ENCODE measurements around the gene GNRH2.
"Not testable (repeated sequence)": the region's sequence is repeated elsewhere in the genome, so short reads cannot be mapped to it uniquely, and the experiment has no call there.

Gene GNRH2

DNA sequence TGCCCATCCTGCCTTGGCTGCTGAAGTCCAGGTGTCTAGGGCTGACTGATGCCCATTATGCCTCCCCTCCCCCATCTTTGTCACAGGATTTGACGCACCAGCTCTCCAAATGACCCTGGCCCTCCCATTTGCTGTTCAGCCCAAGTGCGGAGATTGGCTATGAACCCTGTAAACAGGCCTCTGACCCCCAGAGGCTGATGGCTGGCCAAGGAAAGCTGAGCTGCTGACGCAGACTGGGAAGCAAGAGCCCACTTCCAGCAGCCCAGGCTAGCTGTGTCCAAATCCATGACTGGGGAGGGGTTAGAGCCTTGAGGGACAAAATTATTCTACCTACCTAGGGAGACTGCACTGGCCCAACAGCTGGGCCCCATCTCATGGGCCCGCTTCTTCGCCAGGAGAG lies 797 bp upstream of the GNRH2 start:
- no peak for DNase-seq (ENCODE audit: low read depth)

DNA sequence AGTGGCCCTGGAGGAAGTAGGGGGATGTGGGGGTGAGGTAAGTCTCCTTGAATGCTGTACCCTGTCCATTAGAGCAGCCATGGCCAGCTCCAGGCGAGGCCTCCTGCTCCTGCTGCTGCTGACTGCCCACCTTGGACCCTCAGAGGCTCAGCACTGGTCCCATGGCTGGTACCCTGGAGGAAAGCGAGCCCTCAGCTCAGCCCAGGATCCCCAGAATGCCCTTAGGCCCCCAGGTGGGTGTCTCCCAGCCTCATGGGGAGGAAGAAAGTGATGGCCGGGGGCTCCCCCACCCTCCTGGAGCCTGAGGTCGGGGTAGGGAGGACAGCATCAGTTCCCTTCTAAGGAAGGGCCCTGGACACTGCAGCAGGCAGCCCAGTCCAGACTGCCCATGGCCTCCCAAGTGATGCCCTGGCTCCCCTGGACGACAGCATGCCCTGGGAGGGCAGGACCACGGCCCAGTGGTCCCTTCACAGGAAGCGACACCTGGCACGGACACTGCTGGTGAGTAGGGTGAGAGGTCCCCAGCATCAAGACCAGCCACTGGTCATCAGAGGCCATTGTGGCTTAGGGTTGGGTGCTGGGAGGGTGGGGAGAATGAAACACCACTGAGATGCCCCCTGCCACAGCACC lies 1.0 kb downstream of the GNRH2 start:
- no peak for DNase-seq (ENCODE audit: low read depth)

DNA sequence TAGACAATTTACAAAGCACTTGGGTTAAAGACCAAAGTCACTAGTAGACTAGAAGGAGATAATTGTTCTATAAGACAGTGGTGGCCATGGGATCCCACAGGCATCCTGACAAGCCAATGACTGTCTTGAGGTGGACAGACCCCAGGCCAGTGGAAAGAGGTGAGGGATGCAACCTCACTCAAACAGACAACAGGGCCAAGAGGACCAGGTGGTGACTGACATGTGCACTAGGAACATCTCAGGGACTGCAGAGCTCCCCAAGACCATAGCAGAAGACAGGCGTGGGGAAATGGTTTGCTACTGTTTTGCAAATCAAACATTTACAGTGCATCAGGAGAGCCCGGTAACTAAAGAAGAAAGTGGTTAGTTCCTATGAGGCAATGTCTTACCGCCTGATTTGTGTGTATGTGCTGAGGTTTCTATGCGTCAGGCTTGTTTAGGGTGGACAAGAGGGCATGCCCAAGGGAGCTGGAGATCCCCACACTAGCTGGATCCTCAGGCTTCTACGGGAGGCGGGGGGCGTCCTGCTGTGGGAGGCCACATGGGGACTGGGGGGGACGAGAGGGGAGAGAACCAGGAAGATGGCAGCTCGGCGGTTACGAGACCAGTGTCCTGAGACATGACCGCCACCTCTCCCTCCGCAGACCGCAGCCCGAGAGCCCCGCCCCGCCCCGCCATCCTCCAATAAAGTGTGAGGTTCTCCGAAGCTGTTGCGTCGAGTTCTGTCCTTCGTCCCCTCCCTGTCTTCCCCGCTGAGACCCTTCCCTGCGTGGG lies 1.8 kb downstream of the GNRH2 start:
- peak; percentile 11 for DNase-seq (ENCODE audit: low read depth)

- DNase-seq (ENCODE audit: low read depth) = peak; percentile 66
Observed at GRCh38 chr20:3045816-3046676, 2.6 kb downstream of the GNRH2 start, which contains the start of gene MRPS26. TSS of gene MRPS26 (plus strand) at chr20:3046052. CDS start at chr20:3046069, 17 bp downstream.

DNA sequence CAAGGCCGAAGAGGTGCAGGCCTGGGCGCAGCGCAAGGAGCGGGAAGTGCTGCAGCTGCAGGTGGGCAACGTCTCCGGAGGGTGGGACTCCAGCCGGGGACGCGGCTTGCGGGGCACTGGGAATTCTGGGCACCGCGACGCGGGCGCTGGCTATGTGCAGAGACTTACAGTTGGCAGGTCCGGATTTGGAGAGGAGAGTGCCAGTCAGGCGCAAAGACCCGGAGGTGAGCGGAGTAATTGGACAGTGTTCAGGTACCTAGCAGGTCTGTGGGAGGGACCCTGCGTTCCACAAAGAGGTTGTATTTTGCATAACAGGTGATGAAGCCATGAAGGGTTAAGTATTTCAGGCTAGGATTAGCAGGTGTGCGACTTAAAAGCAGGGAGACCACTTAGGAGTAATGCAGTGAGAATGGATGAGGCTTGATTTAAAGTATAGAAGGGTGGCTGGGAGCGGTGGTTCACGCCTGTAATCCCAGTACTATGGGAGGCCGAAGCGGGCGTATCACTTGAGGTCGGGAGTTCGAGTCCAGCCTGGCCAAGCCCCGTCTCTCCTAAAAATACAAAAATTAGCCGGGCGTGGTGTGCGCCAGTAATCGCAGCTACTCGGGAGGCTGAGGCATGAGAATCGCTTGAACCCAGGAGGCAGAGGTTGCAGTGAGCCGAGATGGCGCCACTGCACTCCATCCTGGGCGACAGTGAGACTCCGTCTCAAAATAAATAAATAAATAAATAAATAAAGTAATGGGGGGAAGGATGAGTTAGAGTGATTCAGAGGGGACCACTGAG lies 3.4 kb downstream of the GNRH2 start:
- DNase-seq (ENCODE audit: low read depth) = no peak

DNA sequence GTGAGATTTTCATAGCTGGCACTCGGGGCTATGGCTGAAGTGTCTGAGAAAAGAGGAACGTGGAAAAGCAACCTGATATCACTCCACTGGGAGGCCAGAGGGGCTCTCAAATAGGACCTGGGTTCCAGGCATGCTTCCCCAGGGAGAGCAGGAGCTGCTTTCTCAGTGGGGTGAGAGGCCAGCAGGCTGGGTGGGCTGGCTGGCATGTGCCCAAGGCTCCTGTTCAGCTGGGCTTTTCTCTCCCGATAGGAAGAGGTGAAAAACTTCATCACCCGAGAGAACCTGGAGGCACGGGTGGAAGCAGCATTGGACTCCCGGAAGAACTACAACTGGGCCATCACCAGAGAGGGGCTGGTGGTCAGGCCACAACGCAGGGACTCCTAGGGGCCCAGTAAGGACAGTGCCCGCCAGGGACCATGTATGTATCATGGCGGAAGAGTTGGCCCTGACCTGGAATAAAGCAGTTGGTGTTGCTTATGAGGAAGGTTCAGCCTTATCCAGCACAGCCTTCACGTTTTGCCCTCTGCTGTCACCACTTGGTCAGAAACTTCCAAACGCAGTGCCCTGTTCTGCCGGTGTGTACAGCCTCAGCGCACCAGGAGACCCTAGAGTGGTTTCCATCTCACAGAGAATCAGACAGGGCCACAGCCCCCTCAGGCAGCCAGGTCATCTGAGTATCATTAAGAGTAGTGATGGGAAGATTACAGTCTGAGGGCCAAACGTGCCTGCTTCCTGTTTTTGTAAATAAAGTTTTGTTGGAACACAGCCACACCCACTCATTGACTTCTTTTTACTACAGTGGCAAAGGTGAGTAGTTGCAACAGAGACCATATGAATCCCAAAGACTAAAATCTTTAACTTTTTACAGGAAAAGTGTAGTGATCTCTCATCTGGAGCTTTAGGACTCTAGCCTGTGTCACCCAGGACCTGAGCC lies 4.3 kb downstream of the GNRH2 start:
- no peak for DNase-seq (ENCODE audit: low read depth)

DNA sequence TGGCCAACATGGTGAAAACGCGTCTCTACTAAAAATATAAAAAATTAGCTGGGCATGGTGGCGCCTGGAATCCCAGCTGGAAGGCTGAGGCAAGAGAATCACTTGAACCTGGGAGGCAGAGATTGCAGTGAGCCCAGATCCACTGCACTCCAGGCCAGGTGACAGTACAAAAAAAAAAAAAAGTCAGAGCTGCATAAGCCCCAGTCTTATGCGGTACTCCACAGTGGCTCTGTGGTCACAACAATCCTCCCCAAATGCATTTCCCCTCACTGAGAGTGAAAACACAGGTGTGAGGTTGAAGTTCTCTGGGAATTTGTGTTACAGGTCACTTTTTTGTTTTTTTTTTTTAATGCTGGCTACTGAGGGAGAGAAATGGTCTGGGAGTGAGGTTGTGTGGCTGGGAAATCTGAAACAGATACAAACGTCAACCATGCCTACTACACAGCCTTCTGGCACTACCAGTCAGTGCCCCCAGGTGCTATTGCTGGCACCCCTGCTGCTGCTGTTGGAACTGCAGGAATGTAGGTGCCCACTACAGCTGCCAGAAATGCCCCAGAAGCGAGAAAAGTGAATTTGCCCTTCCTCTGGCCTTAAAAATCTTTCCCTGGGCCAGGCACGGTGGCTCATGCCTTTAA lies 8.1 kb downstream of the GNRH2 start:
- no peak for DNase-seq (ENCODE audit: low read depth)

DNA sequence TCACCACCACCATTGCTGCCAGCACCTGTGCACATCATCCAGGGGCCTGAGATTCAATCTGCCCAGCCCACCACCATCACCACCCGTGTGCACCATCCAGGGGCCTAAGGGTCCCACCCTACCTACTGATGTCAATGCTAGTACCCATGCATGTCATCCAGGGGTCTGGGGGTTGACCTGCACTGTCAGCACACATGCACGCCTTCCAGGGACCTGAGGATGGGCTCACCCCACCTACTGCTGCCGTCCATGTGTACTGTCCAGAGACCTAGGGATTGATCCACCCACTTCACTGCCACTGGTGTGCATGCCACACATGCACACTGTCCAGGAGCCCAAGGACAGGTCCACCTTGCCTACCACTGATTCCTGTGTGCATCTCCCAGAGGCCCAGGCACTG lies 16.1 kb downstream of the GNRH2 start:
- no peak for DNase-seq (ENCODE audit: low read depth)

DNA sequence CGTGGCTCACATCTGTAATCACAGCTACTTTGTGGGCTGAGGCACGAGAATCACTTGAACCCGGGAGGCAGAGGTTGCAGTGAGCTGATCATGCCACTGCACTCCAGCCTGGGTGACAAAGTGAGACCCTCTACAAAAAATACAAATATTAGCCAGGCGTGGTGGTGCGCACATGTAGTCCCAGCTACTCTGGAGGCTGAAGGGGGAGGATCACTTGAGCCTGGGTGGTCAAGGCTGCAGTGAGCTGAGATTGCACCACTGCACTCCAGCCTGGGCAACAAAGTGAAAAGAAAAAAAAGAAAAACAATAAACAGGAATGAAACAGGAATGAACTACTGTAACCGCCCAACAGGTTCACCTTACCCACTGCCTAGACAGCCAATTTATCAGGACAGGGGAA lies 20.7 kb downstream of the GNRH2 start:
- not testable (repeated sequence) for DNase-seq (ENCODE audit: low read depth)

- DNase-seq (ENCODE audit: low read depth) = no peak
Observed at GRCh38 chr20:3067139-3068014, 24.0 kb downstream of the GNRH2 start.

- DNase-seq (ENCODE audit: low read depth) = no peak
Observed at GRCh38 chr20:3068075-3068474, 24.7 kb downstream of the GNRH2 start.

GRCh38 chr20:3068986-3069900 lies 25.8 kb downstream of the GNRH2 start:
- peak; percentile 39 for DNase-seq (ENCODE audit: low read depth)

GRCh38 chr20:3070725-3071124 lies 27.3 kb downstream of the GNRH2 start:
- DNase-seq (ENCODE audit: low read depth) = no peak

GRCh38 chr20:3071266-3071609 lies 27.8 kb downstream of the GNRH2 start:
- no peak for DNase-seq (ENCODE audit: low read depth)

GRCh38 chr20:3071610-3072529 lies 28.4 kb downstream of the GNRH2 start, which contains the start of gene OXT:
TSS of gene OXT (plus strand) at chr20:3071620. CDS start at chr20:3071656, 36 bp downstream.
- peak; percentile 63 for DNase-seq (ENCODE audit: low read depth)

- no peak for DNase-seq (ENCODE audit: low read depth)
Observed at GRCh38 chr20:3072530-3073250, 29.3 kb downstream of the GNRH2 start.
